ENCODE results near the gene IFIT1.
"Not testable (repeated sequence)": the region's sequence is repeated elsewhere in the genome, so short reads cannot be mapped to it uniquely, and the experiment has no call there.

The IFIT1 gene

GRCh38 chr10:89389254-89389653 lies 3.2 kb upstream of the IFIT1 start:
- TF ChIP-seq TAF1 (IDR thresholded peaks at IDR 0.05; ENCODE audit: borderline replicate concordance, low read depth, low read length) (no peak), POLR2A (IDR thresholded peaks at IDR 0.05; ENCODE audit: low read depth, low read length) (no peak), POLR2AphosphoS5 (IDR thresholded peaks at IDR 0.05; ENCODE audit: low read depth, low read length) (no peak)
- FAIRE-seq, result peak; percentile 42
- DNase-seq (ENCODE audit: insufficient read length), result no peak

GRCh38 chr10:89390476-89391225 lies 1.8 kb upstream of the IFIT1 start:
- no peak for FAIRE-seq
- TF ChIP-seq POLR2AphosphoS5 (IDR thresholded peaks at IDR 0.05; ENCODE audit: low read depth, low read length) (no peak), POLR2A (IDR thresholded peaks at IDR 0.05; ENCODE audit: low read depth, low read length) (no peak), TAF1 (IDR thresholded peaks at IDR 0.05; ENCODE audit: borderline replicate concordance, low read depth, low read length) (no peak)
- no peak for DNase-seq (ENCODE audit: insufficient read length)

GRCh38 chr10:89391226-89391576 lies 1.2 kb upstream of the IFIT1 start:
- not testable (repeated sequence) for DNase-seq (ENCODE audit: insufficient read length); FAIRE-seq

- peak; percentile 36 for FAIRE-seq
- DNase-seq (ENCODE audit: insufficient read length), result no peak
- TF ChIP-seq POLR2A (IDR thresholded peaks at IDR 0.05; ENCODE audit: low read depth, low read length), result no peak
- TF ChIP-seq POLR2AphosphoS5 (IDR thresholded peaks at IDR 0.05; ENCODE audit: low read depth, low read length), result no peak
- TF ChIP-seq TAF1 (IDR thresholded peaks at IDR 0.05; ENCODE audit: borderline replicate concordance, low read depth, low read length), result no peak
Measured at GRCh38 chr10:89392974-89393373, 551 bp downstream of the IFIT1 start.

- TF ChIP-seq POLR2AphosphoS5 (IDR thresholded peaks at IDR 0.05; ENCODE audit: low read depth, low read length), result no peak
- TF ChIP-seq TAF1 (IDR thresholded peaks at IDR 0.05; ENCODE audit: borderline replicate concordance, low read depth, low read length), result no peak
- no peak for TF ChIP-seq POLR2A (IDR thresholded peaks at IDR 0.05; ENCODE audit: low read depth, low read length)
- FAIRE-seq (no peak), DNase-seq (ENCODE audit: insufficient read length) (no peak)
Measured at GRCh38 chr10:89393898-89394297, 1.5 kb downstream of the IFIT1 start.

- DNase-seq (ENCODE audit: insufficient read length), result no peak
- no peak for FAIRE-seq
- TF ChIP-seq POLR2AphosphoS5 (IDR thresholded peaks at IDR 0.05; ENCODE audit: low read depth, low read length) (no peak), TAF1 (IDR thresholded peaks at IDR 0.05; ENCODE audit: borderline replicate concordance, low read depth, low read length) (no peak), POLR2A (IDR thresholded peaks at IDR 0.05; ENCODE audit: low read depth, low read length) (no peak)
Measured at GRCh38 chr10:89395141-89395540, 2.7 kb downstream of the IFIT1 start.

- DNase-seq (ENCODE audit: insufficient read length) (no peak), FAIRE-seq (peak; percentile 14)
- TF ChIP-seq POLR2AphosphoS5 (IDR thresholded peaks at IDR 0.05; ENCODE audit: low read depth, low read length) (no peak), POLR2A (IDR thresholded peaks at IDR 0.05; ENCODE audit: low read depth, low read length) (no peak), TAF1 (IDR thresholded peaks at IDR 0.05; ENCODE audit: borderline replicate concordance, low read depth, low read length) (no peak)
Measured at GRCh38 chr10:89398003-89398749, 5.8 kb downstream of the IFIT1 start.

GRCh38 chr10:89399956-89400355 lies 7.5 kb downstream of the IFIT1 start:
- FAIRE-seq (no peak), DNase-seq (ENCODE audit: insufficient read length) (no peak)
- TF ChIP-seq POLR2AphosphoS5 (IDR thresholded peaks at IDR 0.05; ENCODE audit: low read depth, low read length), result no peak
- TF ChIP-seq POLR2A (IDR thresholded peaks at IDR 0.05; ENCODE audit: low read depth, low read length), result no peak
- TF ChIP-seq TAF1 (IDR thresholded peaks at IDR 0.05; ENCODE audit: borderline replicate concordance, low read depth, low read length), result no peak

GRCh38 chr10:89403043-89403442 lies 10.6 kb downstream of the IFIT1 start:
- DNase-seq (ENCODE audit: insufficient read length), result no peak
- no peak for TF ChIP-seq POLR2AphosphoS5 (IDR thresholded peaks at IDR 0.05; ENCODE audit: low read depth, low read length)
- no peak for TF ChIP-seq POLR2A (IDR thresholded peaks at IDR 0.05; ENCODE audit: low read depth, low read length)
- no peak for TF ChIP-seq TAF1 (IDR thresholded peaks at IDR 0.05; ENCODE audit: borderline replicate concordance, low read depth, low read length)
- FAIRE-seq, result no peak

- TF ChIP-seq TAF1 (IDR thresholded peaks at IDR 0.05; ENCODE audit: borderline replicate concordance, low read depth, low read length), result no peak
- no peak for TF ChIP-seq POLR2A (IDR thresholded peaks at IDR 0.05; ENCODE audit: low read depth, low read length)
- no peak for TF ChIP-seq POLR2AphosphoS5 (IDR thresholded peaks at IDR 0.05; ENCODE audit: low read depth, low read length)
- no peak for DNase-seq (ENCODE audit: insufficient read length)
- no peak for FAIRE-seq
Measured at GRCh38 chr10:89404104-89405047, 12.0 kb downstream of the IFIT1 start.

- DNase-seq (ENCODE audit: insufficient read length); FAIRE-seq: not testable (repeated sequence)
Measured at GRCh38 chr10:89406178-89406577, 13.8 kb downstream of the IFIT1 start.

- not testable (repeated sequence) for FAIRE-seq; DNase-seq (ENCODE audit: insufficient read length)
Measured at GRCh38 chr10:89407792-89408191, 15.4 kb downstream of the IFIT1 start.

- not testable (repeated sequence) for FAIRE-seq; DNase-seq (ENCODE audit: insufficient read length)
Measured at GRCh38 chr10:89409282-89409681, 16.9 kb downstream of the IFIT1 start.

- DNase-seq (ENCODE audit: insufficient read length); FAIRE-seq: not testable (repeated sequence)
Measured at GRCh38 chr10:89410551-89410950, 18.1 kb downstream of the IFIT1 start.

GRCh38 chr10:89411135-89411534 lies 18.7 kb downstream of the IFIT1 start:
- FAIRE-seq; DNase-seq (ENCODE audit: insufficient read length): not testable (repeated sequence)

- DNase-seq (ENCODE audit: insufficient read length); FAIRE-seq: not testable (repeated sequence)
Measured at GRCh38 chr10:89412276-89412675, 19.9 kb downstream of the IFIT1 start.

Data from GM12892 (cell line).